HG02759 (cell line): ENCODE data around the gene FXYD3.

Experiments used
- ATAC-seq: cut with Tn5 transposase; IDR thresholded peaks from one replicate; pipeline ENCODE4 v1.9.1; 2021; ENCODE audit warnings: mild to moderate bottlenecking, moderate library complexity; ENCODE audit not compliant: unreplicated experiment

Gene FXYD3

GRCh38 chr19:35157431-35157830, 41.8 kb downstream of the FXYD3 start:
- ATAC-seq = no peak

GRCh38 chr19:35159606-35160005, 44.0 kb downstream of the FXYD3 start:
- ATAC-seq = no peak

- ATAC-seq = no peak
Measured at GRCh38 chr19:35160629-35161433, 45.2 kb downstream of the FXYD3 start.

GRCh38 chr19:35161434-35161743, 45.8 kb downstream of the FXYD3 start:
- ATAC-seq = no peak

GRCh38 chr19:35162471-35163326, 47.1 kb downstream of the FXYD3 start:
- ATAC-seq = no peak

- ATAC-seq = no peak
Measured at GRCh38 chr19:35164418-35164817, 48.8 kb downstream of the FXYD3 start.

GRCh38 chr19:35165200-35166058, 49.8 kb downstream of the FXYD3 start:
- ATAC-seq = no peak

- no peak for ATAC-seq
Measured at GRCh38 chr19:35166100-35167063, 50.8 kb downstream of the FXYD3 start.

GRCh38 chr19:35167251-35168119, 51.9 kb downstream of the FXYD3 start:
- no peak for ATAC-seq

GRCh38 chr19:35168196-35168595, 52.6 kb downstream of the FXYD3 start:
- ATAC-seq = no peak

GRCh38 chr19:35169221-35169995, 53.8 kb downstream of the FXYD3 start:
- ATAC-seq = no peak

- ATAC-seq = no peak
Measured at GRCh38 chr19:35170359-35171061, 54.9 kb downstream of the FXYD3 start.

- ATAC-seq = no peak
Measured at GRCh38 chr19:35171730-35172129, 56.1 kb downstream of the FXYD3 start.
